ENCODE measurements around the gene RPS5.

- TF ChIP-seq CTCF (IDR thresholded peaks at IDR 0.05; ENCODE audit: low read depth, low read length) = no peak
- TF ChIP-seq EZH2phosphoT487 (IDR thresholded peaks at IDR 0.05; ENCODE audit: low read depth) = no peak
These were observed 6.1 kb downstream of the RPS5 start for GRCh38 chr19:58392945-58393724.

Data from OCI-LY3 (cell line).